HCT116 (cell line): ENCODE data around the gene CCDC32. TPM values are rescaled to one million over a fixed set of nuclear protein-coding genes. Genes with fewer than 3 reads are reported as not detected.

Experiments used
- ATAC-seq: fragments of 200-7000 bp; cut with Tn5 transposase; 2 replicates; pipeline ENCODE4 v1.9.1; 2020; ENCODE audit warnings: mild to moderate bottlenecking, moderate library complexity
- BruUV-seq: library from RNA; stranded (reverse); fragments of 400-500 nt; replicated peaks from 2 replicates; lab custom pipeline; 2021; lab: Mats Ljungman, UMichigan
- CTCF ChIA-PET: fragments of 300-600 bp; sonication (Branson Sonifier 250); formaldehyde crosslinking; loops from one replicate; lab custom pipeline; 2021; ENCODE audit warnings: antibody characterized with exemption; lab: Charles Lee
- POLR2A ChIA-PET: fragments of 300-600, 350-600 bp; sonication (Branson Sonifier 250); formaldehyde crosslinking; loops from one replicate; lab custom pipeline; 2021; ENCODE audit warnings: antibody characterized with exemption; lab: Charles Lee
- RAD21 ChIA-PET, 2 experiments: fragments of 300-600 bp; sonication (Branson Sonifier 250); formaldehyde crosslinking; loops; one replicate each; lab custom pipeline; 2023; ENCODE audit warnings: low total read pairs in 2 of 2; ENCODE audit not compliant: uncharacterized antibody in 2 of 2, unreplicated experiment in 2 of 2, low non-redundant PET in 1 of 2; lab: Charles Lee
- DNase-seq: peaks from one replicate; pipeline ENCODE4 v3.0.0-alpha.2; 2010; ENCODE audit warnings: low read depth, low spot score
- H2AFZ ChIP-seq: fragments of 200-600 bp; shearing (Covaris generic), sonication (generic); 2 replicates; pipeline ENCODE4 v1.6.1; 2017; ENCODE audit warnings: low read depth, mixed run types, mixed read lengths, antibody characterized with exemption, low read length; ENCODE audit not compliant: poor library complexity, severe bottlenecking
- H3K27ac ChIP-seq: 2 replicates; pipeline ENCODE4 v1.5.1; 2012; ENCODE audit warnings: low read depth, low read length
- H3K27me3 ChIP-seq: fragments of 200-600 bp; sonication (generic); 2 replicates; pipeline ENCODE4 v1.6.1; 2016; ENCODE audit warnings: mixed run types, low read length, mixed read lengths; ENCODE audit not compliant: insufficient read depth
- H3K36me3 ChIP-seq, 2 experiments: fragments of 200-500 bp in 1 of 2; fragments of 200-600 bp in 1 of 2; sonication (Bioruptor generic) in 1 of 2; sonication (generic) in 1 of 2; 2 replicates each; pipeline versions ENCODE4 v1.5.1 to v1.6.1; 2014 to 2016; ENCODE audit warnings: low read length in 2 of 2, inconsistent platforms in 1 of 2, mixed read lengths in 1 of 2, mixed run types in 1 of 2; ENCODE audit not compliant: insufficient read depth in 2 of 2, control insufficient read depth in 1 of 2
- H3K4me1 ChIP-seq, 2 experiments: fragments of 200-600 bp in 1 of 2; sonication (generic) in 1 of 2; 2 replicates each; pipeline versions ENCODE4 v1.5.1 to v1.6.1; 2012 to 2017; ENCODE audit warnings: low read length in 2 of 2, inconsistent platforms in 1 of 2, mild to moderate bottlenecking in 1 of 2, mixed read lengths in 1 of 2, mixed run types in 1 of 2, moderate library complexity in 1 of 2; ENCODE audit not compliant: insufficient read depth in 2 of 2, control insufficient read depth in 1 of 2
- H3K4me2 ChIP-seq: fragments of 200-600 bp; sonication (generic); 2 replicates; pipeline ENCODE4 v1.6.1; 2017; ENCODE audit warnings: mixed run types, low read length, mixed read lengths
- H3K4me3 ChIP-seq, 2 experiments: fragments of 200-600 bp in 1 of 2; sonication (generic) in 1 of 2; replicated peaks in 1 of 2; 2 replicates each; pipeline ENCODE4 v1.5.1; 2011 to 2016; ENCODE audit warnings: low read length in 2 of 2, control low read depth in 1 of 2, low read depth in 1 of 2, mild to moderate bottlenecking in 1 of 2, mixed read lengths in 1 of 2, mixed run types in 1 of 2
- H3K79me2 ChIP-seq: fragments of 200-600 bp; sonication (generic); 2 replicates; pipeline ENCODE4 v1.6.1; 2017; ENCODE audit warnings: mild to moderate bottlenecking, mixed run types, low read length, moderate library complexity, mixed read lengths; ENCODE audit not compliant: insufficient read depth
- H3K9ac ChIP-seq: fragments of 200-600 bp; sonication (generic); 2 replicates; pipeline ENCODE4 v1.6.1; 2016; ENCODE audit warnings: low read length, mixed read lengths
- H3K9me2 ChIP-seq: fragments of 200-600 bp; sonication (generic), shearing (Covaris generic); 2 replicates; pipeline ENCODE4 v1.6.1; 2017; ENCODE audit warnings: mixed run types, mild to moderate bottlenecking, moderate library complexity; ENCODE audit not compliant: insufficient read depth
- H3K9me3 ChIP-seq, 2 experiments: fragments of 200-500 bp in 1 of 2; fragments of 200-600 bp in 1 of 2; sonication (Bioruptor generic) in 1 of 2; sonication (generic) in 1 of 2; 2 replicates each; pipeline ENCODE4 v1.6.1; 2014 to 2017; ENCODE audit warnings: low read length in 2 of 2, mixed read lengths in 2 of 2, inconsistent platforms in 1 of 2, low read depth in 1 of 2, mild to moderate bottlenecking in 1 of 2, mixed run types in 1 of 2, moderate library complexity in 1 of 2; ENCODE audit not compliant: control insufficient read depth in 1 of 2, insufficient read depth in 1 of 2
- H4K20me1 ChIP-seq: fragments of 200-600 bp; sonication (generic), shearing (Covaris generic); 2 replicates; pipeline ENCODE4 v1.6.1; 2017; ENCODE audit warnings: mixed run types, mild to moderate bottlenecking, moderate library complexity; ENCODE audit not compliant: insufficient read depth
- CBX3 ChIP-seq: IDR thresholded peaks from 2 replicates; pipeline ENCODE4 v1.6.1; 2012; ENCODE audit warnings: low read depth
- CEBPB ChIP-seq: IDR thresholded peaks from 2 replicates; pipeline ENCODE4 v1.6.1; 2012; ENCODE audit warnings: low read depth
- CTCF ChIP-seq, 3 experiments: fragments of 200-600 bp in 1 of 3; sonication (generic) in 1 of 3; IDR thresholded peaks in 2 of 3; conservative IDR thresholded peaks in 1 of 3; 2 replicates each; pipeline ENCODE4 v1.5.1; 2012 to 2017; ENCODE audit warnings: low read depth in 2 of 3, low read length in 2 of 3, antibody characterized with exemption in 1 of 3, borderline replicate concordance in 1 of 3, control low read depth in 1 of 3, mild to moderate bottlenecking in 1 of 3, mixed read lengths in 1 of 3, mixed run types in 1 of 3, moderate library complexity in 1 of 3; ENCODE audit not compliant: insufficient read depth in 1 of 3
- ELF1 ChIP-seq: IDR thresholded peaks from 2 replicates; pipeline ENCODE4 v1.6.1; 2012; ENCODE audit warnings: low read depth, borderline replicate concordance
- EZH2 ChIP-seq: fragments of 200-600 bp; sonication (generic); IDR thresholded peaks from 2 replicates; pipeline ENCODE4 v1.6.1; 2017; ENCODE audit warnings: antibody characterized with exemption, mixed run types
- EZH2phosphoT487 ChIP-seq: fragments of 200-600 bp; IDR thresholded peaks from 2 replicates; pipeline ENCODE4 v1.6.1; 2018; ENCODE audit warnings: antibody characterized with exemption, borderline replicate concordance
- FOSL1 ChIP-seq: IDR thresholded peaks from 2 replicates; pipeline ENCODE4 v1.6.1; 2012; ENCODE audit warnings: low read depth
- JUND ChIP-seq: IDR thresholded peaks from 2 replicates; pipeline ENCODE4 v1.6.1; 2012
- MAX ChIP-seq: IDR thresholded peaks from 2 replicates; pipeline ENCODE4 v1.6.1; 2012
- POLR2A ChIP-seq: IDR thresholded peaks from 2 replicates; pipeline ENCODE4 v1.7.0; 2011; ENCODE audit warnings: borderline replicate concordance; ENCODE audit not compliant: insufficient read depth, insufficient read length; ENCODE audit errors: extremely low read depth
- RAD21 ChIP-seq: IDR thresholded peaks from 2 replicates; pipeline ENCODE4 v1.6.1; 2012; ENCODE audit warnings: low read depth, mild to moderate bottlenecking
- REST ChIP-seq: IDR thresholded peaks from 2 replicates; pipeline ENCODE4 v1.6.1; 2012; ENCODE audit warnings: low read depth
- SIN3A ChIP-seq: IDR thresholded peaks from 2 replicates; pipeline ENCODE4 v1.6.1; 2012; ENCODE audit warnings: low read depth
- SP1 ChIP-seq: IDR thresholded peaks from 2 replicates; pipeline ENCODE4 v1.6.1; 2012; ENCODE audit warnings: low read depth
- SRF ChIP-seq: IDR thresholded peaks from 2 replicates; pipeline ENCODE4 v1.6.1; 2012; ENCODE audit warnings: low read depth
- TCF7L2 ChIP-seq: IDR thresholded peaks from 2 replicates; pipeline ENCODE4 v1.7.0; 2011; ENCODE audit warnings: borderline replicate concordance, inconsistent platforms; ENCODE audit not compliant: insufficient read depth, insufficient read length; ENCODE audit errors: extremely low read depth
- YY1 ChIP-seq: IDR thresholded peaks from 2 replicates; pipeline ENCODE4 v1.6.1; 2011; ENCODE audit warnings: low read length, low read depth, moderate library complexity, mild to moderate bottlenecking; ENCODE audit not compliant: insufficient replicate concordance; ENCODE audit errors: extremely low read depth
- ZBTB33 ChIP-seq: IDR thresholded peaks from 2 replicates; pipeline ENCODE4 v1.6.1; 2011; ENCODE audit warnings: mild to moderate bottlenecking, low read length, moderate library complexity; ENCODE audit not compliant: insufficient replicate concordance; ENCODE audit errors: extremely low read depth
- ZFX ChIP-seq: fragments of 450-650 bp; IDR thresholded peaks from 2 replicates; pipeline ENCODE4 v1.6.1; 2017
- intact Hi-C: fragments of 100-400 bp; cut with micrococcal nuclease; formaldehyde crosslinking; loops from 2 replicates; pipeline ENCODE4 v1.10.0; 2022
- total RNA-seq: library from RNA; stranded (reverse); gene quantifications from one replicate; pipeline ENCODE4 v1.2.1, GENCODE V29; 2021; ENCODE audit not compliant: unreplicated experiment

Gene CCDC32
- total RNA-seq, 1 experiment from 2014 or later: 18.6 TPM

- H3K79me2 ChIP-seq: peaks cover 7% of the 10 kb centered on the region
- peaks cover 3 to 12% of the 10 kb centered on the region in 2 experiments; a peak in 3 of 4 replicates for H3K36me3 ChIP-seq
- DNase-seq: no peak
- no peak for ATAC-seq
- no peak overlapping the region for H3K4me3 ChIP-seq
- H3K9ac ChIP-seq: no peak overlapping the region
- no peaks in the 10 kb centered on the region for H3K9me2 ChIP-seq
- no peak overlapping the region for H3K27ac ChIP-seq
- BruUV-seq: no TSS peak
- no peak overlapping the region for H3K4me2 ChIP-seq
- H4K20me1 ChIP-seq: no peaks in the 10 kb centered on the region
- peaks cover 0 to 3% of the 10 kb centered on the region in 2 experiments; a peak in 2 of 4 replicates for H3K4me1 ChIP-seq
- TF ChIP-seq JUND (no peak), SRF (no peak), CBX3 (no peak), MAX (no peak), POLR2A (no peak), FOSL1 (no peak), CTCF (IDR thresholded peaks at IDR 0.05 in 2 of 3, conservative IDR thresholded peaks at IDR 0.05 in 1 of 3; ENCODE audit: borderline replicate concordance in 1 of 3, insufficient read depth in 1 of 3, low read depth in 2 of 3, low read length in 2 of 3) (no peak), CEBPB (no peak), TCF7L2 (no peak), SP1 (no peak), ZBTB33 (no peak), RAD21 (no peak), REST (no peak), EZH2 (no peak), SIN3A (no peak), EZH2phosphoT487 (no peak), ELF1 (no peak), YY1 (no peak), ZFX (no peak)
- TF ChIP-seq, all 23 proteins: peak for 0
- intact Hi-C loops: no loop called here
- ChIA-PET RAD21 (no interaction called here), CTCF (no interaction called here), POLR2A (interaction anchor here (0.5 kb wide), 1 partner anchor 483 kb away, joined by 3 read pairs; no protein-coding TSS in a partner anchor)
- H3K9me3 ChIP-seq: no peaks in the 10 kb centered on the region
- no peaks in the 10 kb centered on the region for H3K27me3 ChIP-seq
- no peak overlapping the region for H2AFZ ChIP-seq
Measured at GRCh38 chr15:40558952-40559742, 5.7 kb downstream of the CCDC32 start.
